Thymus (tissue), 11 donors: ENCODE results near the gene SCARF2. TPM values are rescaled to one million over a fixed set of nuclear protein-coding genes. Genes with fewer than 3 reads are reported as not detected.
"Not testable (repeated sequence)": the region's sequence is repeated elsewhere in the genome, so short reads cannot be mapped to it uniquely, and the experiment has no call there.

Source experiments
- DNase-seq, 9 donors: peaks; one replicate each; pipeline ENCODE4 v3.0.0-alpha.2; 2013; ENCODE audit warnings: low spot score in 9 of 9, low read depth in 6 of 9, missing footprints in 1 of 9
- H3K27ac ChIP-seq, 2 donors: one replicate each; pipeline ENCODE4 v1.5.1; 2013; ENCODE audit warnings: control low read depth in 1 of 2, low read depth in 1 of 2, low read length in 1 of 2, mild to moderate bottlenecking in 1 of 2, moderate library complexity in 1 of 2
- H3K27me3 ChIP-seq, 2 donors: one replicate each; pipeline ENCODE4 v1.5.1; 2013; ENCODE audit warnings: low read length in 1 of 2; ENCODE audit not compliant: control insufficient read depth in 2 of 2, insufficient read depth in 1 of 2
- H3K36me3 ChIP-seq, 2 donors: one replicate each; pipeline ENCODE4 v1.5.1; 2013; ENCODE audit warnings: low read length in 1 of 2, mild to moderate bottlenecking in 1 of 2, moderate library complexity in 1 of 2; ENCODE audit not compliant: control insufficient read depth in 2 of 2, insufficient read depth in 2 of 2
- H3K4me1 ChIP-seq, 2 donors: one replicate each; pipeline ENCODE4 v1.5.1; 2013; ENCODE audit warnings: low read length in 2 of 2; ENCODE audit not compliant: control insufficient read depth in 2 of 2, insufficient read depth in 2 of 2
- H3K4me3 ChIP-seq, 2 donors: one replicate each; pipeline ENCODE4 v1.5.1; 2013; ENCODE audit warnings: low read length in 2 of 2, control low read depth in 1 of 2, mild to moderate bottlenecking in 1 of 2
- H3K9me3 ChIP-seq, 2 donors: one replicate each; pipeline ENCODE4 v1.5.1; 2013; ENCODE audit warnings: low read length in 1 of 2, mild to moderate bottlenecking in 1 of 2; ENCODE audit not compliant: control insufficient read depth in 2 of 2, insufficient read depth in 1 of 2
- WGBS: extraction: QIAGEN DNeasy Blood & Tissue Kit; methylation state at CpG from one replicate; pipeline ENCODE4 v1.1.7; 2013; 5-methylcytosine and 5-hydroxymethylcytosine counted together
- polyA plus RNA-seq: library from polyadenylated mRNA; stranded (reverse); fragments of 200-250 nt; gene quantifications from one replicate; pipeline ENCODE4 v1.2.3, GENCODE V29; 2013
- total RNA-seq: library from RNA; stranded (reverse); fragments of 120-200 nt; gene quantifications from one replicate; pipeline ENCODE4 v1.2.4, GENCODE V29; 2013
- donor health status: healthy.

SCARF2 gene
- total and polyA plus RNA-seq, 2 donors, result 0.38 to 1.3 TPM

GRCh38 chr22:20388200-20388599, 49.4 kb downstream of the SCARF2 start:
- no peak for DNase-seq
- H3K4me3 ChIP-seq, result no peak overlapping the region

GRCh38 chr22:20386972-20387371, 50.7 kb downstream of the SCARF2 start:
- peaks cover 0 to 2% of the 10 kb centered on the region in 2 donors for H3K9me3 ChIP-seq
- H3K4me1 ChIP-seq, result no peaks in the 10 kb centered on the region
- no peak for DNase-seq
- H3K27ac ChIP-seq, result no peak overlapping the region
- no peak overlapping the region for H3K4me3 ChIP-seq
- no peaks in the 10 kb centered on the region for H3K36me3 ChIP-seq
- WGBS, result 96% methylated on average over 4 of the region's 4 CpGs
- H3K27me3 ChIP-seq, result no peaks in the 10 kb centered on the region

More at GRCh38 chr22:20388200-20388599, 49.4 kb downstream of the SCARF2 start:
- Histone ChIP-seq H3K4me1 (no peaks in the 10 kb centered on the region), H3K27ac (no peak overlapping the region), H3K27me3 (no peaks in the 10 kb centered on the region), H3K9me3 (peaks cover 0 to 2% of the 10 kb centered on the region in 2 donors), H3K36me3 (no peaks in the 10 kb centered on the region)

- WGBS, result 97% methylated on average over 2 of the region's 2 CpGs
- peaks cover 0 to 2% of the 10 kb centered on the region in 2 donors for H3K9me3 ChIP-seq
Observed at GRCh38 chr22:20386336-20386735, 51.3 kb downstream of the SCARF2 start.

GRCh38 chr22:20384865-20385264, 52.8 kb downstream of the SCARF2 start:
- Histone ChIP-seq H3K27ac (no peak overlapping the region), H3K9me3 (peaks cover 0 to 2% of the 10 kb centered on the region in 2 donors), H3K27me3 (no peaks in the 10 kb centered on the region), H3K4me1 (no peaks in the 10 kb centered on the region), H3K4me3 (no peak overlapping the region), H3K36me3 (no peaks in the 10 kb centered on the region)
- DNase-seq, result no peak
- 97% methylated on average over 6 of the region's 6 CpGs for WGBS

More at GRCh38 chr22:20386336-20386735, 51.3 kb downstream of the SCARF2 start:
- Histone ChIP-seq H3K27ac (no peak overlapping the region), H3K27me3 (no peaks in the 10 kb centered on the region), H3K36me3 (no peaks in the 10 kb centered on the region), H3K4me1 (no peaks in the 10 kb centered on the region), H3K4me3 (no peak overlapping the region)
- DNase-seq, result no peak

- Histone ChIP-seq H3K36me3 (no peaks in the 10 kb centered on the region), H3K4me3 (no peak overlapping the region), H3K4me1 (no peaks in the 10 kb centered on the region), H3K27me3 (no peaks in the 10 kb centered on the region), H3K9me3 (peaks cover 0 to 2% of the 10 kb centered on the region in 2 donors), H3K27ac (no peak overlapping the region)
- no peak for DNase-seq
- WGBS, result 98% methylated on average over 2 of the region's 2 CpGs
Observed at GRCh38 chr22:20384171-20384570, 53.5 kb downstream of the SCARF2 start.

- Histone ChIP-seq H3K27me3 (no peaks in the 10 kb centered on the region), H3K4me3 (no peak overlapping the region), H3K27ac (no peak overlapping the region), H3K9me3 (no peaks in the 10 kb centered on the region), H3K36me3 (no peaks in the 10 kb centered on the region), H3K4me1 (no peaks in the 10 kb centered on the region)
- no peak for DNase-seq
- 97% methylated on average over 9 of the region's 9 CpGs for WGBS
Observed at GRCh38 chr22:20383538-20383937, 54.1 kb downstream of the SCARF2 start.

GRCh38 chr22:20380486-20380885, 57.1 kb downstream of the SCARF2 start:
- H3K36me3 ChIP-seq, result no peaks in the 10 kb centered on the region
- DNase-seq, result no peak
- H3K27ac ChIP-seq, result no peak overlapping the region
- no peaks in the 10 kb centered on the region for H3K27me3 ChIP-seq
- no peaks in the 10 kb centered on the region for H3K9me3 ChIP-seq
- no peak overlapping the region for H3K4me3 ChIP-seq
- WGBS, result 53% methylated on average over 1 of the region's 1 CpG
- peaks cover 0 to 4% of the 10 kb centered on the region in 2 donors for H3K4me1 ChIP-seq

- H3K36me3 ChIP-seq, H3K27me3 ChIP-seq, H3K4me3 ChIP-seq, H3K4me1 ChIP-seq, H3K9me3 ChIP-seq, H3K27ac ChIP-seq, DNase-seq: not testable (repeated sequence)
- WGBS, result 98% methylated on average over 5 of the region's 5 CpGs
Observed at GRCh38 chr22:20378684-20379083, 58.9 kb downstream of the SCARF2 start.

- Histone ChIP-seq H3K4me3 (no peak overlapping the region), H3K36me3 (no peaks in the 10 kb centered on the region), H3K27ac (no peak overlapping the region), H3K9me3 (no peaks in the 10 kb centered on the region), H3K27me3 (no peaks in the 10 kb centered on the region), H3K4me1 (peaks cover 0 to 8% of the 10 kb centered on the region in 2 donors)
- 76% methylated on average over 4 of the region's 4 CpGs for WGBS
- no peak for DNase-seq
Observed at GRCh38 chr22:20378110-20378509, 59.5 kb downstream of the SCARF2 start.

- not testable (repeated sequence) for H3K36me3 ChIP-seq
- 98% methylated on average over 11 of the region's 11 CpGs for WGBS
Observed at GRCh38 chr22:20376983-20377382, 60.6 kb downstream of the SCARF2 start.

More at GRCh38 chr22:20376983-20377382, 60.6 kb downstream of the SCARF2 start:
- H3K4me3 ChIP-seq, H3K27ac ChIP-seq, H3K9me3 ChIP-seq, H3K27me3 ChIP-seq, DNase-seq: not testable (repeated sequence)
- peaks cover 0 to 13% of the 10 kb centered on the region in 2 donors for H3K4me1 ChIP-seq
